ENCODE results near the gene LIMK2.
"Not testable (repeated sequence)": the region's sequence is repeated elsewhere in the genome, so short reads cannot be mapped to it uniquely, and the experiment has no call there.

LIMK2 gene

GRCh38 chr22:31302006-31302405 is 89.9 kb downstream of the LIMK2 start:
- H3K27ac ChIP-seq = no peak overlapping the region
- DNase-seq (ENCODE audit: low spot score) = no peak
- ChIA-PET CTCF (no interaction called here), POLR2A (ENCODE audit: low non-redundant PET) (no interaction called here)
- TF ChIP-seq CTCF (conservative IDR thresholded peaks at IDR 0.05; ENCODE audit: low read depth) = no peak

- CTCF ChIA-PET = interaction anchor here (1.3 kb wide), 1 partner anchor 11 kb away, joined by 3 read pairs; no protein-coding TSS in a partner anchor
- DNase-seq (ENCODE audit: low spot score) = no peak
- no peak for TF ChIP-seq CTCF (conservative IDR thresholded peaks at IDR 0.05; ENCODE audit: low read depth)
- H3K27ac ChIP-seq = no peak overlapping the region
- POLR2A ChIA-PET (ENCODE audit: low non-redundant PET) = interaction anchor here (0.7 kb wide), 1 partner anchor 25 kb away, joined by 5 read pairs; no protein-coding TSS in a partner anchor
Measured at GRCh38 chr22:31302537-31302936, 90.4 kb downstream of the LIMK2 start.

DNA sequence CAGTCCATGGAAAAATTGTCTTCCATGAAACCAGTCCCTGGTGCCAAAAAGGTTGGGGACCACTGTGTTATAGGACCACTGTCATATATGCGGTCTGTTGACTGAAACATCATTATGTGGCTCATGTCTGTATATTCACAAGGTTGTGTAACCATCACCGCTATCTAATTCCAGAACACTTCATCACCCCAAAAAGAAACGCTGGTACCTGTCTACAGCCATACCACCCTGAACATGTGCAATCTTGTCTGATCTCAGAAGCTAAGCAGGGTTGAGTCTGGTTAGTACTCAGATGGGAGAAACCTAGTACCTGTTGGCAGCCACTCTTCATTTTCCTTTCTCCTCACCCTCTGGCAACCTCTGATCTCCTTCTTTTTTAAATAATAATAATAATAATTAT is 93.1 kb downstream of the LIMK2 start:
- DNase-seq (ENCODE audit: low spot score) = no peak
- POLR2A ChIA-PET (ENCODE audit: low non-redundant PET) = no interaction called here
- CTCF ChIA-PET = no interaction called here
- H3K27ac ChIP-seq = peak overlapping the region; percentile 48; the same call in 1 of the 2 replicates
- no peak for TF ChIP-seq CTCF (conservative IDR thresholded peaks at IDR 0.05; ENCODE audit: low read depth)

- H3K27ac ChIP-seq = no peak overlapping the region
- POLR2A ChIA-PET (ENCODE audit: low non-redundant PET) = no interaction called here
- TF ChIP-seq CTCF (conservative IDR thresholded peaks at IDR 0.05; ENCODE audit: low read depth) = no peak
- CTCF ChIA-PET = no interaction called here
- DNase-seq (ENCODE audit: low spot score) = no peak
Measured at GRCh38 chr22:31308181-31308580, 96.1 kb downstream of the LIMK2 start.

DNA sequence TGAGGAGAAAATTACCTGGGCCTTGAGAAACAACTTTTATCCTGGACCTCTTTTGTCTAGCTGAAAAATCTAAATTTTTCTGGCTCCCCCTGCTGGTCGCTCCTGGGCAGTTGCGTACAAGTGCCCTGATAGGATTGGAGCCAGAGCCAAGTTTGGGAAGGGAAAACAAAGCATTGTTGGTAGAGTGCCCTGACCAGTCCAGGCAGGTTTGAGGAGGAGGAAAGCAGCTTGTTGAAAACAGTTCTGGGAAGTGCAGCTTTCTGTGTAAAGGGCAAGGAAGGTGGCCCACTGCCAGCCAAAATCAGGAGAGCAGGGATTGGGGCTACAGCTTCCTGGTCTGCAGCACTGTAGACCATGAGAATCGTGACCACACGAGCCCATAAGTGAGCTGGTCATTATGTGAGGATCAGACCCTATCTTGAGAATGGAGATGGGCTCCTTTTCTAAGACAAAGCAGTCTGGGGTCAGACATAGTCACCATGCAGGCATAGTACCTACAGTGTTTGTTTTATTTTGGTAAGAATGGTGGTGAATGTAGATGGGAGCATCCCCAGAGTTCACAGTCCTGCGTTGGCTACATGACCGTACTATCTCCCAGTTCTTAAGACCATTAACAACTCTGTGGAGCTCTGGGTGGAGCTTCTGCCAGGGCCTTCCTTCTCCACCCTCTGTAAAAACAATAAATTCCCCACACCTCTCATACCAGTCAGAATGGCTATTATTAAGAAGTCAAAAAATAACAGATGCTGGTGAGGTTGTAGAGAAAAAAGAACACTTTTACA is 101.5 kb downstream of the LIMK2 start:
- ChIA-PET CTCF (interaction anchor here (0.6 to 1.4 kb wide), 14 partner anchors 10 to 65 kb away, joined by 3 to 7 read pairs (median 3); partner anchors contain the start of gene PIK3IP1), POLR2A (ENCODE audit: low non-redundant PET) (no interaction called here)
- peak overlapping the region; percentile 85 for H3K27ac ChIP-seq
- TF ChIP-seq CTCF (conservative IDR thresholded peaks at IDR 0.05; ENCODE audit: low read depth) = peak; percentile 94
- peak; percentile 79 for DNase-seq (ENCODE audit: low spot score)

- DNase-seq (ENCODE audit: low spot score); POLR2A ChIA-PET (ENCODE audit: low non-redundant PET); H3K27ac ChIP-seq: not testable (repeated sequence)
- CTCF ChIA-PET = interaction anchor here (1.0 kb wide), 1 partner anchor 41 kb away, joined by 3 read pairs; no protein-coding TSS in a partner anchor
Measured at GRCh38 chr22:31314220-31314619, 102.1 kb downstream of the LIMK2 start.

GRCh38 chr22:31321421-31321820 is 109.3 kb downstream of the LIMK2 start:
- ChIA-PET POLR2A (ENCODE audit: low non-redundant PET) (no interaction called here), CTCF (no interaction called here)
- no peak for DNase-seq (ENCODE audit: low spot score)
- no peak for TF ChIP-seq CTCF (conservative IDR thresholded peaks at IDR 0.05; ENCODE audit: low read depth)
- H3K27ac ChIP-seq = no peak overlapping the region
